Naive thymus-derived CD4-positive, alpha-beta T cell (primary cell): ENCODE data around the gene MCC. TPM values are rescaled to one million over a fixed set of nuclear protein-coding genes. Genes with fewer than 3 reads are reported as not detected.

Experiments used
- ATAC-seq: fragments of 150-1000 bp; cut with Tn5 transposase; 2 replicates; pipeline ENCODE4 v1.10.0; 2021; ENCODE audit warnings: mild to moderate bottlenecking, moderate library complexity
- CTCF ChIA-PET: fragments of 350-600 bp; sonication (Branson Sonifier 250); formaldehyde crosslinking; loops from one replicate; lab custom pipeline; 2021; ENCODE audit warnings: antibody characterized with exemption; lab: Charles Lee
- POLR2A ChIA-PET: fragments of 350-600 bp; sonication (Branson Sonifier 250); formaldehyde crosslinking; loops from one replicate; lab custom pipeline; 2021; ENCODE audit warnings: antibody characterized with exemption, inconsistent platforms; lab: Charles Lee
- DNase-seq, 9 donors: peaks; one replicate each; pipeline versions ENCODE4 v3.0.0 to v3.0.0-alpha.2; 2020 to 2022; ENCODE audit warnings: mixed read lengths in 1 of 9
- H3K27ac ChIP-seq: one replicate; pipeline ENCODE4 v1.7.0; 2013; ENCODE audit warnings: mild to moderate bottlenecking, low read depth, low read length, moderate library complexity
- H3K27me3 ChIP-seq, 2 donors: one replicate each; pipeline ENCODE4 v1.7.0; 2013; ENCODE audit warnings: low read length in 2 of 2, mild to moderate bottlenecking in 2 of 2, moderate library complexity in 2 of 2; ENCODE audit not compliant: control insufficient read depth in 2 of 2, insufficient read depth in 2 of 2
- H3K36me3 ChIP-seq, 3 experiments: 1 replicate in 2 of 3; 2 replicates in 1 of 3; pipeline ENCODE4 v1.7.0; 2013; ENCODE audit warnings: low read length in 3 of 3, mild to moderate bottlenecking in 3 of 3, moderate library complexity in 1 of 3; ENCODE audit not compliant: insufficient read depth in 3 of 3, control insufficient read depth in 2 of 3
- H3K4me1 ChIP-seq, 2 donors: one replicate each; pipeline ENCODE4 v1.7.0; 2013; ENCODE audit warnings: low read length in 2 of 2, mild to moderate bottlenecking in 2 of 2, moderate library complexity in 1 of 2; ENCODE audit not compliant: control insufficient read depth in 2 of 2, insufficient read depth in 2 of 2
- H3K4me3 ChIP-seq: 2 replicates; pipeline ENCODE4 v1.7.0; 2013; ENCODE audit warnings: mild to moderate bottlenecking, low read length
- H3K9me3 ChIP-seq, 3 experiments: 1 replicate in 2 of 3; 2 replicates in 1 of 3; pipeline ENCODE4 v1.7.0; 2013; ENCODE audit warnings: low read length in 3 of 3; ENCODE audit not compliant: control insufficient read depth in 2 of 3
- H3K27ac Mint-ChIP-seq, 9 donors: one replicate each; pipeline ENCODE4 v1.8.0; 2020 to 2022; ENCODE audit warnings: mixed read lengths in 9 of 9, mild to moderate bottlenecking in 8 of 9, moderate library complexity in 5 of 9, inconsistent platforms in 2 of 9
- H3K27me3 Mint-ChIP-seq, 5 donors: one replicate each; pipeline ENCODE4 v1.8.0; 2021 to 2022; ENCODE audit warnings: mixed read lengths in 5 of 5, mild to moderate bottlenecking in 1 of 5
- H3K36me3 Mint-ChIP-seq, 5 donors: one replicate each; pipeline ENCODE4 v1.8.0; 2020 to 2022; ENCODE audit warnings: mixed read lengths in 5 of 5, mild to moderate bottlenecking in 3 of 5, inconsistent platforms in 1 of 5
- H3K4me1 Mint-ChIP-seq, 7 donors: one replicate each; pipeline ENCODE4 v1.8.0; 2020 to 2022; ENCODE audit warnings: mixed read lengths in 7 of 7, mild to moderate bottlenecking in 3 of 7, inconsistent platforms in 1 of 7
- H3K4me3 Mint-ChIP-seq, 10 donors: one replicate each; pipeline ENCODE4 v1.8.0; 2020 to 2022; ENCODE audit warnings: mild to moderate bottlenecking in 10 of 10, mixed read lengths in 10 of 10, moderate library complexity in 6 of 10, inconsistent platforms in 2 of 10
- H3K9me3 Mint-ChIP-seq, 11 donors: one replicate each; pipeline ENCODE4 v1.8.0; 2020 to 2022; ENCODE audit warnings: mixed read lengths in 11 of 11, mild to moderate bottlenecking in 4 of 11, inconsistent platforms in 1 of 11, moderate library complexity in 1 of 11
- intact Hi-C, 2 donors: fragments of 100-400 bp; cut with micrococcal nuclease; formaldehyde crosslinking; loops; one replicate each; pipeline ENCODE4 v1.15.1; 2023
- polyA plus RNA-seq, 2 donors: library from polyadenylated mRNA; unstranded; fragments of 300-500 nt; fragmentation: Illumina TruSeq; gene quantifications; one replicate each; pipeline ENCODE4 v1.2.3, GENCODE V29; 2021
- total RNA-seq, 6 experiments: library from RNA in 5 of 6; stranded (reverse) in 5 of 6; gene quantifications; 1 replicate in 5 of 6; 2 replicates in 1 of 6; pipeline ENCODE4 v1.2.3 and lab custom pipeline; 2021 to 2026

Gene MCC
- total and polyA plus RNA-seq, 7 experiments from 2014 or later: 0.56 to 3.0 (median 0.89) TPM

GRCh38 chr5:113005454-113005853, 482.8 kb downstream of the MCC start:
- no peaks in the 10 kb centered on the region for H3K9me3 ChIP-seq
- H3K4me3 Mint-ChIP-seq: no peak overlapping the region
- H3K36me3 Mint-ChIP-seq: peaks cover 9 to 50% (median 30%) of the 10 kb centered on the region in 5 donors
- H3K4me3 ChIP-seq: no peak overlapping the region
- H3K4me1 ChIP-seq: no peaks in the 10 kb centered on the region
- peaks cover 0 to 12% (median 4%) of the 10 kb centered on the region in 7 donors for H3K4me1 Mint-ChIP-seq
- no peaks in the 10 kb centered on the region for H3K27me3 ChIP-seq
- H3K36me3 ChIP-seq: peaks cover 18 to 64% (median 27%) of the 10 kb centered on the region in 3 experiments
- ChIA-PET POLR2A (no interaction called here), CTCF (interaction anchor here (1.6 kb wide), 1 partner anchor 9 kb away, joined by 6 read pairs; no protein-coding TSS in a partner anchor)
- no peak overlapping the region for H3K27ac ChIP-seq
- no peaks in the 10 kb centered on the region for H3K9me3 Mint-ChIP-seq
- intact Hi-C loops: no loop called here
- ATAC-seq (no peak), DNase-seq (no peak)
- H3K27me3 Mint-ChIP-seq: no peaks in the 10 kb centered on the region
- H3K27ac Mint-ChIP-seq: peak overlapping the region in 1 of 9 donors; percentile 75

GRCh38 chr5:113003763-113004162, 484.5 kb downstream of the MCC start:
- H3K27me3 ChIP-seq: no peaks in the 10 kb centered on the region
- Mint-ChIP-seq H3K27ac (no peak overlapping the region), H3K4me3 (no peak overlapping the region), H3K27me3 (no peaks in the 10 kb centered on the region), H3K36me3 (peaks cover 9 to 45% (median 32%) of the 10 kb centered on the region in 5 donors), H3K4me1 (peaks cover 2 to 13% (median 8%) of the 10 kb centered on the region in 7 donors), H3K9me3 (no peaks in the 10 kb centered on the region)
- no peaks in the 10 kb centered on the region for H3K9me3 ChIP-seq
- ChIA-PET CTCF (interaction anchor here (0.6 to 1.3 kb wide), 2 partner anchors 39 to 326 kb away, joined by 3 read pairs; no protein-coding TSS in a partner anchor), POLR2A (no interaction called here)
- DNase-seq: no peak
- intact Hi-C loops: no loop called here
- no peak for ATAC-seq
- H3K27ac ChIP-seq: no peak overlapping the region
- H3K36me3 ChIP-seq: peaks cover 18 to 53% (median 23%) of the 10 kb centered on the region in 3 experiments
- no peaks in the 10 kb centered on the region for H3K4me1 ChIP-seq
- H3K4me3 ChIP-seq: no peak overlapping the region

GRCh38 chr5:113002423-113002822, 485.8 kb downstream of the MCC start:
- Mint-ChIP-seq H3K4me1 (peaks cover 2 to 19% (median 9%) of the 10 kb centered on the region in 7 donors), H3K36me3 (peaks cover 9 to 40% (median 32%) of the 10 kb centered on the region in 5 donors), H3K9me3 (no peaks in the 10 kb centered on the region), H3K27ac (no peak overlapping the region), H3K4me3 (no peak overlapping the region), H3K27me3 (no peaks in the 10 kb centered on the region)
- DNase-seq: no peak
- Histone ChIP-seq H3K9me3 (no peaks in the 10 kb centered on the region), H3K27ac (no peak overlapping the region), H3K36me3 (peaks cover 18 to 55% (median 23%) of the 10 kb centered on the region in 3 experiments), H3K4me3 (no peak overlapping the region), H3K27me3 (no peaks in the 10 kb centered on the region), H3K4me1 (no peaks in the 10 kb centered on the region)
- POLR2A ChIA-PET: interaction anchor here (0.8 kb wide), 1 partner anchor 17 kb away, joined by 3 read pairs; no protein-coding TSS in a partner anchor
- intact Hi-C loops: no loop called here
- CTCF ChIA-PET: interaction anchor here (1.3 kb wide), 1 partner anchor 328 kb away, joined by 3 read pairs; no protein-coding TSS in a partner anchor
- no peak for ATAC-seq

- no peak overlapping the region for H3K4me3 Mint-ChIP-seq
- Histone ChIP-seq H3K9me3 (no peaks in the 10 kb centered on the region), H3K27me3 (no peaks in the 10 kb centered on the region), H3K4me1 (peaks cover 0 to 7% of the 10 kb centered on the region in 2 donors), H3K4me3 (no peak overlapping the region), H3K27ac (no peak overlapping the region), H3K36me3 (peaks cover 16 to 46% (median 21%) of the 10 kb centered on the region in 3 experiments)
- H3K4me1 Mint-ChIP-seq: peaks cover 5 to 28% (median 21%) of the 10 kb centered on the region in 7 donors
- no peaks in the 10 kb centered on the region for H3K27me3 Mint-ChIP-seq
- POLR2A ChIA-PET: no interaction called here
- H3K36me3 Mint-ChIP-seq: peaks cover 9 to 40% (median 33%) of the 10 kb centered on the region in 5 donors
- no peak for DNase-seq
- no peak for ATAC-seq
- no peaks in the 10 kb centered on the region for H3K9me3 Mint-ChIP-seq
- H3K27ac Mint-ChIP-seq: peak overlapping the region in 1 of 9 donors; percentile 12
- intact Hi-C loops: no loop called here
- CTCF ChIA-PET: no interaction called here
Observed at GRCh38 chr5:113000466-113000865, 487.8 kb downstream of the MCC start.

- Histone ChIP-seq H3K27ac (no peak overlapping the region), H3K36me3 (peaks cover 12 to 35% (median 20%) of the 10 kb centered on the region in 3 experiments), H3K27me3 (no peaks in the 10 kb centered on the region), H3K4me3 (no peak overlapping the region), H3K4me1 (peaks cover 0 to 7% of the 10 kb centered on the region in 2 donors), H3K9me3 (no peaks in the 10 kb centered on the region)
- DNase-seq (no peak), ATAC-seq (no peak)
- Mint-ChIP-seq H3K27me3 (no peaks in the 10 kb centered on the region), H3K4me1 (peaks cover 5 to 30% (median 21%) of the 10 kb centered on the region in 7 donors), H3K4me3 (no peak overlapping the region), H3K36me3 (peaks cover 8 to 33% (median 27%) of the 10 kb centered on the region in 5 donors), H3K9me3 (no peaks in the 10 kb centered on the region), H3K27ac (no peak overlapping the region)
- CTCF ChIA-PET: interaction anchor here (4.2 kb wide), 1 partner anchor 336 kb away, joined by 23 read pairs; no protein-coding TSS in a partner anchor
- POLR2A ChIA-PET: no interaction called here
- intact Hi-C loops: loop anchor here (5.0 kb wide), 2 partner anchors 34 to 379 kb away; no protein-coding TSS in a partner anchor
Observed at GRCh38 chr5:112998296-112998695, 490.0 kb downstream of the MCC start.

GRCh38 chr5:112996830-112997374, 491.4 kb downstream of the MCC start:
- ChIA-PET CTCF (interaction anchor here (0.6 to 4.2 kb wide), 30 partner anchors 9 to 608 kb away, joined by 3 to 49 read pairs (median 4); partner anchors contain the start of genes DCP2 and MCC), POLR2A (interaction anchor here (1.2 to 1.7 kb wide), 3 partner anchors 21 to 338 kb away, joined by 3 to 7 read pairs (median 5); partner anchors contain the start of gene DCP2)
- H3K4me3 Mint-ChIP-seq: no peak overlapping the region
- peak overlapping the region in 1 of 9 donors; percentile 31 for H3K27ac Mint-ChIP-seq
- H3K27me3 Mint-ChIP-seq: no peaks in the 10 kb centered on the region
- H3K27me3 ChIP-seq: no peaks in the 10 kb centered on the region
- no peak overlapping the region for H3K27ac ChIP-seq
- H3K9me3 ChIP-seq: no peaks in the 10 kb centered on the region
- H3K4me3 ChIP-seq: no peak overlapping the region
- peaks cover under 1 to 24% (median 14%) of the 10 kb centered on the region in 3 experiments for H3K36me3 ChIP-seq
- peaks cover 0 to 7% of the 10 kb centered on the region in 2 donors for H3K4me1 ChIP-seq
- intact Hi-C loops: loop anchor here (1.0 to 5.0 kb wide), 12 partner anchors 24 to 609 kb away; partner anchors contain the start of gene YTHDC2 (in 1 of the 2)
- H3K9me3 Mint-ChIP-seq: no peaks in the 10 kb centered on the region
- DNase-seq: no peak
- H3K36me3 Mint-ChIP-seq: peaks cover 3 to 27% (median 23%) of the 10 kb centered on the region in 5 donors
- peaks cover 7 to 37% (median 28%) of the 10 kb centered on the region in 7 donors for H3K4me1 Mint-ChIP-seq
- no peak for ATAC-seq
